ENCODE measurements around the gene CCL7. TPM values are rescaled to one million over a fixed set of nuclear protein-coding genes. Genes with fewer than 3 reads are reported as not detected.
A peak's percentile ranks its signal among the peaks of the same experiment; 100 is the strongest.

Gene CCL7
- total and polyA plus RNA-seq, 8 donors: 0.96 to 3.7 TPM; not detected in 6

GRCh38 chr17:34314279-34314678, 44.3 kb downstream of the CCL7 start:
- TF ChIP-seq, protein P1, sequence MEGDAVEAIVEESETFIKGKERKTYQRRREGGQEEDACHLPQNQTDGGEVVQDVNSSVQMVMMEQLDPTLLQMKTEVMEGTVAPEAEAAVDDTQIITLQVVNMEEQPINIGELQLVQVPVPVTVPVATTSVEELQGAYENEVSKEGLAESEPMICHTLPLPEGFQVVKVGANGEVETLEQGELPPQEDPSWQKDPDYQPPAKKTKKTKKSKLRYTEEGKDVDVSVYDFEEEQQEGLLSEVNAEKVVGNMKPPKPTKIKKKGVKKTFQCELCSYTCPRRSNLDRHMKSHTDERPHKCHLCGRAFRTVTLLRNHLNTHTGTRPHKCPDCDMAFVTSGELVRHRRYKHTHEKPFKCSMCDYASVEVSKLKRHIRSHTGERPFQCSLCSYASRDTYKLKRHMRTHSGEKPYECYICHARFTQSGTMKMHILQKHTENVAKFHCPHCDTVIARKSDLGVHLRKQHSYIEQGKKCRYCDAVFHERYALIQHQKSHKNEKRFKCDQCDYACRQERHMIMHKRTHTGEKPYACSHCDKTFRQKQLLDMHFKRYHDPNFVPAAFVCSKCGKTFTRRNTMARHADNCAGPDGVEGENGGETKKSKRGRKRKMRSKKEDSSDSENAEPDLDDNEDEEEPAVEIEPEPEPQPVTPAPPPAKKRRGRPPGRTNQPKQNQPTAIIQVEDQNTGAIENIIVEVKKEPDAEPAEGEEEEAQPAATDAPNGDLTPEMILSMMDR (IDR thresholded peaks at IDR 0.05): no peak
- Histone ChIP-seq H3K27me3 (no peaks in the 10 kb centered on the region), H3K9me3 (no peaks in the 10 kb centered on the region), H3K4me1 (peaks cover 0 to 23% of the 10 kb centered on the region in 2 donors), H3K4me3 (no peak overlapping the region), H3K36me3 (no peaks in the 10 kb centered on the region), H3K27ac (peak overlapping the region; percentile 20 to 36)
- ATAC-seq (peak; percentile 69), DNase-seq (peak in 2 of 4 donors; percentile 53 to 73)
- intact Hi-C loops (cut with DNase I): no loop called here

DNA sequence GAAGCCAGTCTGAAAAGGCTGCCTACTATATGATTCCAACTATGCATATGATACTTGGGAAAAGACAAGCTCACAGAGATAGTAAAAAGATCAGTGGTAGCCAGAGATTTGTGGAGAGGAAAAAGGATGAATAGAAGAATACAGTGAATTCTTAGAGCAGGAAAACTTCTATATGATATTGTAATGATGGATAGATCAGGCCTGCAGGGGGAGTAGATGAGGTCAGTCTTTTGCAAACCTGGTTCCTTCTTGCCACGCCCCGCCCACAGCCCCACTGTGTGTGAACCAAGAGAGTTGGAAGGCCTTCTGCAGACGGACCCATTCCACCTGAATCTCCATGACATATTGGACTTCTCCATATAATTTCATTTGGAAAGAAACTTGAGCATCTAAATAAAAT, 48.5 kb downstream of the CCL7 start:
- H3K27ac ChIP-seq: no peak overlapping the region
- DNase-seq: peak in 1 of 4 donors; percentile 76
- H3K4me1 ChIP-seq: peaks cover 0 to 25% of the 10 kb centered on the region in 2 donors
- H3K4me3 ChIP-seq: no peak overlapping the region
- no peaks in the 10 kb centered on the region for H3K36me3 ChIP-seq
- H3K27me3 ChIP-seq: no peaks in the 10 kb centered on the region
- intact Hi-C loops (cut with DNase I): no loop called here
- peak; percentile 40 for ATAC-seq
- no peaks in the 10 kb centered on the region for H3K9me3 ChIP-seq
- TF ChIP-seq, protein P1 (IDR thresholded peaks at IDR 0.05): no peak

DNA sequence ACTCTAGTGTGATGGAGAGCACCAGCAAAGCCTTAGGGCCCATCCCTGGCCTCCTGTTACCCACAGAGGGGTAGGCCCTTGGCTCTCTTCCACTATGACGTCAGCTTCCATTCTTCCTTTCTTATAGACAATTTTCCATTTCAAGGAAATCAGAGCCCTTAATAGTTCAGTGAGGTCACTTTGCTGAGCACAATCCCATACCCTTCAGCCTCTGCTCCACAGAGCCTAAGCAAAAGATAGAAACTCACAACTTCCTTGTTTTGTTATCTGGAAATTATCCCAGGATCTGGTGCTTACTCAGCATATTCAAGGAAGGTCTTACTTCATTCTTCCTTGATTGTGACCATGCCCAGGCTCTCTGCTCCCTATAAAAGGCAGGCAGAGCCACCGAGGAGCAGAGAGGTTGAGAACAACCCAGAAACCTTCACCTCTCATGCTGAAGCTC, 49.0 kb downstream of the CCL7 start, which contains the start of gene CCL8:
Gene CCL8, plus strand, starts transcription at position 397 of the 445 bp plus-strand sequence. CDS start 67 bp downstream, outside the sequence.
- peaks cover 0 to 19% of the 10 kb centered on the region in 2 donors for H3K4me1 ChIP-seq
- intact Hi-C loops (cut with DNase I): no loop called here
- no peak within 1 kb of the TSS for H3K27ac ChIP-seq
- no peaks in the 10 kb centered on the region for H3K9me3 ChIP-seq
- TF ChIP-seq, protein P1 (IDR thresholded peaks at IDR 0.05): no peak
- no peak for DNase-seq
- no peaks in the 10 kb centered on the region for H3K36me3 ChIP-seq
- H3K4me3 ChIP-seq: no peak within 1 kb of the TSS
- H3K27me3 ChIP-seq: no peaks in the 10 kb centered on the region
- peak; percentile 57 for ATAC-seq

Other genes with a start within 250 kb of the CCL7 start
- gene CCL2, start 14.9 kb upstream of the CCL7 start, total RNA-seq: 100 to 1,000 TPM in 1 of 2 donors, 10 to 100 TPM in 1; 50.0 to 444 TPM
- gene CCL2, start 14.9 kb upstream of the CCL7 start, polyA plus RNA-seq (ENCODE audit: insufficient read length in 6 of 6): 10 to 100 TPM; 47.4 to 66.1 (median 56.7) TPM
- gene CCL11, start 15.5 kb downstream of the CCL7 start, total RNA-seq: under 1 TPM; 0.32 to 0.42 TPM
- under 1 TPM; 0.20 to 0.99 (median 0.52) TPM for gene CCL11, start 15.5 kb downstream of the CCL7 start, polyA plus RNA-seq (ENCODE audit: insufficient read length in 6 of 6)
- 1 to 10 TPM in 1 of 2 donors, under 1 TPM in 1; 0.96 to 7.3 TPM for gene CCL8, start 49.2 kb downstream of the CCL7 start, total RNA-seq
- gene CCL8, start 49.2 kb downstream of the CCL7 start, polyA plus RNA-seq (ENCODE audit: insufficient read length in 6 of 6): under 1 TPM; 0.31 to 0.92 (median 0.50) TPM
- gene CCL13, start 86.3 kb downstream of the CCL7 start, total RNA-seq: 10 to 100 TPM; 29.0 to 29.3 TPM
- gene CCL13, start 86.3 kb downstream of the CCL7 start, polyA plus RNA-seq (ENCODE audit: insufficient read length in 6 of 6): 1 to 10 TPM in 3 of 6 donors, under 1 TPM in 2, not detected in 1; 0.74 to 1.9 (median 1.0) TPM
- not detected for gene CCL1, start 93.0 kb downstream of the CCL7 start, total RNA-seq
- gene CCL1, start 93.0 kb downstream of the CCL7 start, polyA plus RNA-seq (ENCODE audit: insufficient read length in 6 of 6): not detected